HL-60/S4 treated with phorbol 12-myristate 13-acetate at 8.2 ng/mL for 4 days and 3 days (cell line): ENCODE measurements around the gene RNF157.

Experiments
- in situ Hi-C: fragments of 300-500 bp; cut with MboI; formaldehyde crosslinking; loops from 2 replicates; pipeline ENCODE4 v1.15.0; 2022; ENCODE audit warnings: low sequenced_read_pairs

Gene RNF157

DNA sequence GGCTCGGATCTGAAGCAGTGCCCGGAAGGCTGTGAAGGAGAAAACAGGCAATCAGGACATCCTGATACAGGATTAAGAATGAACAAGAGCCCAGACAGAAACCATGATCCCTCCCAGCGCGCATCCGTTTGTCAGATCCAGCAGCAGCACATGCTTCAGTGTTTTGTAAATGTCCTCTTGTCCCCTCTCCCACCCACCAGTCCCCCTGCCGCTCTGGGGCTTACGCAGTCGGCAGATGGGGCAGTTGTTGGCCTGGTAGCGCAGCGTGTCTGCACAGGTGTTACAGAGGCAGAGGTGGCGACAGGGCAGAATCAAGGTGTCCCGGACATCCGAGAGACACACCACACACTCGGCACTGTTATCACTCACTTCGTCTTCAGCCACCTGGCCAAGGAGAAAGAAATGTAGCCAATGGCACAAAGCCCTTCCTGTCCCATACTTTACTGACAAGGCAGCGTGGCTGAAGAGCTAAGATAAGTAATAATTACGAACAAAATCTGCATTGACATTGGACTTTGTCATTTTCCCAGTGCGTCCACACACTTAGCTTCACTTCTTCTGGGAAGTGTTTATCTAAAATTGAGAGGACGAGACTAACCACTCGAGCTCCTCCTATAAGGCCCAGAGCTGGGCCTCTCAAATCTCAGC lies 78.5 kb downstream of the RNF157 start:
- in situ Hi-C loops: no loop called here

DNA sequence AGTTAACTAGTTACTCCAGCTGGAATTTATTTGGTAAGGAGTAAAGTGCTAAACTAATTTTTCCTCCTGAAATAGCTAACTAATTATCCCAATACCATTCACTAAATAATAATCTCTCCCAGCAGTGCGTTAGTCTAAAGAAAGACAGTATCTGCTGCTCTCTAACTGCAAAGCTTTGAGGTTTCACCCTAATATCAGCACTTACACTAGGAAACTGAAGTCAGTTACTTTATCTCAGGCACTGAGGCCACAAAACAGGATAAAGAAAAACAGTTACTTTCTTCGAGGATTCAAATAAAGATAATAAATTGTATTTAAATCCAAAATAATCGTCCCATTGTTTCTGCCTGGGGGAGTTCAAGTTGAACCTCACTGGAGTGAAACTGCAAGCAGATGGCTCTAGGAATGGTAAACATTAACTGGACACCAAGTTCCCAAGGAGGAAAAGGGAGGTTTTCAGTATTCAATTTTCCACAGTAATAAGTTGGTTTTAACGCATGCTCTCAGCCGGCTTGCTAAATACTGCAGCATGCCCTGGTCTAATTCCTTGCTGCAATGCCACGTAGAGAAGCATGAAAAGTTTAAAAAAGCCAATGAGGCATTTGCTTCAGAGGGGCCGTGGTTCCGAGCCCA lies 79.3 kb downstream of the RNF157 start:
- in situ Hi-C loops: no loop called here

GRCh38 chr17:76159157-76159556 lies 81.1 kb downstream of the RNF157 start:
- in situ Hi-C loops: no loop called here

DNA sequence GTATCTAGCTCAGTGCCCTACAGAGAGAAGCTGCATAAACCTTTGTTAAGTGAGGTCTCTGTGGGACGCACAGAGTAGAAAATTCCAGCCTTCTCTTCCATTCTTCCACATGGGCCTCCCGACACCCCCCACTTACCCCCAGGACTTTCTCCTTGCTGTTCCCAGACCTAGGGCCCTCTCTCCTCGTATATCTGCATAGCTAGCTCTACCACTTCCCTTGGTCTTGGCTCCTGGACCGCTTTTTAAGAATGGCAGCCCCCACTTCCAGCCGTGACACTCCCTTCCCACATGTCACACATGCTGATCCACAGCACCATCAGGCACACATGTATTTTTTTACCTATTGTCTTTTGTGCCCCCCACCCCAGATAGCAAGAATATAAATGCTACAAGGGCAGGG lies 82.5 kb downstream of the RNF157 start:
- in situ Hi-C loops: no loop called here

- in situ Hi-C loops: no loop called here
These were observed 83.7 kb downstream of the RNF157 start for GRCh38 chr17:76156662-76156991.

GRCh38 chr17:76155988-76156661 lies 84.2 kb downstream of the RNF157 start:
- in situ Hi-C loops: no loop called here

GRCh38 chr17:76154936-76155845 lies 85.1 kb downstream of the RNF157 start:
- in situ Hi-C loops: no loop called here

- in situ Hi-C loops: no loop called here
These were observed 86.0 kb downstream of the RNF157 start for GRCh38 chr17:76154292-76154691.

DNA sequence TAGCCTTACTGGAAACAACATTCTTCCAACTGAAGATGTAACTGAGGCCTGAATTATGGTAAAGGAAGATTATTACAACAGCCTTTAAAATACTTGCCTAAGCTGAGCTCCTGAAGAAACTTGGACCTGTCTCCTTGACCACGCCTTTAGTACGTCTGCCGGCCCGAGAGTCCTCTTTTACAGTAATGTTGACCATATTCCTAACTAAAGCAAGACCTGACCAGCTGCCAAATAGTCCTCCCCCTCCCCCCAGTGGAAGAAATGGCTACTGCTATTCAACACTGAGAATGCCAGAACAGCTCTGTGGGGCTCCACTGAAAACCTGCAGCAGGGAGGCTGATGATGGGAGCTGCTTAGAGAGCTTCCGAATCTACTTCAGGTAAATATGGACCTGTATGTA lies 86.7 kb downstream of the RNF157 start:
- in situ Hi-C loops: no loop called here

DNA sequence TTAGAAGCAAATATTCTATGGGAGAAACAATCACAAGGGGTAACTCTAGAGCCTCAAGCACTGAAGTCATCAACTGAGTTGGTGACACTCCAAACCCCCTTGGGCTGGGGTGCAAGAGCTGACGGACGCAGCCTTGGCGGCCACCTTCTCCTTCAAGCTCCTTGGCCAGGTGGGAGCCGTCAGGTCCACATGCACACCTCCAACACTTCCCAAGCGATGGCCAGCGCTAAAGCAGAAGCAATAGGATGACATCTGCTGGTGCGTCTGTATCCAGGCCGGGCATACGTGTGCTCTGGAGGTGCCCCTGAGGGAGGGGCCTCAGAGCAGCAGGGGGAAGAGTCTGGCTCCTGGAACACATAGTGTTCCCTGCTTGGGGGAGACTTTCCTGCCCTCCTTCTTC lies 87.1 kb downstream of the RNF157 start:
- in situ Hi-C loops: no loop called here

DNA sequence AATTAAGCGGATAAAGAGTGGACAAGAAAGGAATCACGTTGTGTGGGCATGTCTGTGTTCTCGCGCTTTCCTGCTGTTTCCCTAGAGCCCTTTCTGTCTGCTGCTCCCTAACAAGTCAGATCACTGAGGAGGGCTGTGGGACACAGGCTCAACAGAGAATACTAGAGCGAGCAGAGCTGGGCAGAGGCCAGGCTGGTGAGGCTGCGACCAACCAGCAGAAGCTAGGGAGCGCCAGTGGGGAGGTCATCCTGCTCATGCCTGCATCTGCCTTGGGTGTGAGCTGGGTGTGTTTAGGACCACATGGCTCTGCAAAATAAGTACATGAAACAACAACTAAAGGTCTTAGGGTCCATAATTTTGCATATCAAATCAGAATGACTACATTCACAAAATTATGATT lies 87.7 kb downstream of the RNF157 start:
- in situ Hi-C loops: no loop called here

- in situ Hi-C loops: no loop called here
These were observed 88.3 kb downstream of the RNF157 start for GRCh38 chr17:76151896-76152454.

- in situ Hi-C loops: no loop called here
These were observed 89.3 kb downstream of the RNF157 start for GRCh38 chr17:76150712-76151622.

DNA sequence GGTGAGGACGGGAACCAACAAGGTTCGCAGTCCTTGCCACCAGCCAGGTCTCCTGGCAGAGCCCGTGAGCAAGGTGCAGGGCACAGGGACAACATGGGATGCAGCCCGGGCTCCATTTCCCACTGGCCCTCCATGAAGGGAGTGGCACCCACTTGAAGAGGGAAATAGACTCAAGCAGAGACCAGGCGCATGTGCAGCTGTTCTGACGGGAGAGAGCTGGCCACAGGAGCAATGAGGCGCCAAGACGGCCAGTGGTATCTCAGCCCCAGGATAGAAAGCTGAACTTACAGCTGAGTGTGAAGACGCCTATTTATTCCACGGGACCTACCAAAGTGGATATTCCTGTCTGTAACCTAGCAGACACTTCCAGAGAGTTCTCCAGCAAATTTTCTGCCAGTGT lies 91.1 kb downstream of the RNF157 start:
- in situ Hi-C loops: no loop called here

DNA sequence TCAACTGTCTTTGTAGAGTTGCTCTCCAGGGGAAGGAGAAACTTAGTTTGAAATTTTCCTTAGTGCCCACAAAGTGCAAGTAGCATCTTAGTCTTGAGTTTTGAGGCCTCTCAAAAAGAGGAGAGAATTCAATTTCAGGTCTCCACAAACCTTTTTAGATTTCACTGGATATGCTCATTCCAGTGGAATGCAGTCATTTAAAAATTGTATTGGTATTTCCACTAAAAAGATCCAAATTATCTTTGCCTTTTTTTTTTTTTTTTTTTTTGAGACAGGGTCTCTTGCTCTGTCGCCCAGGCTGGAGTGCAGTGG lies 92.3 kb downstream of the RNF157 start:
- in situ Hi-C loops: no loop called here

- in situ Hi-C loops: no loop called here
These were observed 92.9 kb downstream of the RNF157 start for GRCh38 chr17:76147211-76148014.

DNA sequence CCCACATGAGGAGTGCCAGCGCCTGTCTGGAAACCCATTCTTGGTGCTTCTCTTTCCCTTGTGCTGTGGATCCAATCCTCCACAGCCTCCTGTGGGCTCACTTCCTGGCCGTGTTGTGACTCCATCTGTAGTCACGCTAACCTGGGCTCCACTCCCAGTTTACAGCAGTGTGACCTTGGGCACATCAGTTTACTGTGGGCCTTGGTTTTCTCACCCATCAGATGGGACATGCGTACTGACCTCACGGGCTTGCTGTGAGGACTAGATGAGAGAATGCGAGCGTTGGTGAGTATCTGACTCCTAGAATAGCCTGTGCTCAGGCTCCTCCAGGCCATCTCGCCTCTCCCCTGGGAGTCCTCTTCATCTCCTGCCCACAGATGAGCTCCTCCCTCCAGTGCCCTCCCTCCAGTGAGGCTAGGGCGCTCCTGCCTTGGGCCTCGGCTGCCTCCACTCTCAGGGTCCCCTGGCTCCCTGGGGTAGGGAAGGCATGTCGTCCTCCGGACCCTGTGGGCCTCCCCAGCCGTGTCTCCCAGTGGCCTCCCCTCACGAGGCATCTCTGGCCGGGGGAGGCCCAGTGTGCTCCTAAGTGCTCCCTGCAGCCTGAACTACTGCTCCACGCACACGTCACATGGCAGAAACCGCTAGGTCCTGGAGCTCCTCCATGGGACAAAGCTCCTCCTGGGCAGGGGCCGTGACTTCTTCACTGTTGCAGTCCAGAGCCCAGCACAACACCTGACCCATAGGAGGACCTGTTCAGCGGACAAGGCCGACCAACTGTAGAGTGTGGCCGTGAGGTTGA lies 94.0 kb downstream of the RNF157 start:
- in situ Hi-C loops: no loop called here

DNA sequence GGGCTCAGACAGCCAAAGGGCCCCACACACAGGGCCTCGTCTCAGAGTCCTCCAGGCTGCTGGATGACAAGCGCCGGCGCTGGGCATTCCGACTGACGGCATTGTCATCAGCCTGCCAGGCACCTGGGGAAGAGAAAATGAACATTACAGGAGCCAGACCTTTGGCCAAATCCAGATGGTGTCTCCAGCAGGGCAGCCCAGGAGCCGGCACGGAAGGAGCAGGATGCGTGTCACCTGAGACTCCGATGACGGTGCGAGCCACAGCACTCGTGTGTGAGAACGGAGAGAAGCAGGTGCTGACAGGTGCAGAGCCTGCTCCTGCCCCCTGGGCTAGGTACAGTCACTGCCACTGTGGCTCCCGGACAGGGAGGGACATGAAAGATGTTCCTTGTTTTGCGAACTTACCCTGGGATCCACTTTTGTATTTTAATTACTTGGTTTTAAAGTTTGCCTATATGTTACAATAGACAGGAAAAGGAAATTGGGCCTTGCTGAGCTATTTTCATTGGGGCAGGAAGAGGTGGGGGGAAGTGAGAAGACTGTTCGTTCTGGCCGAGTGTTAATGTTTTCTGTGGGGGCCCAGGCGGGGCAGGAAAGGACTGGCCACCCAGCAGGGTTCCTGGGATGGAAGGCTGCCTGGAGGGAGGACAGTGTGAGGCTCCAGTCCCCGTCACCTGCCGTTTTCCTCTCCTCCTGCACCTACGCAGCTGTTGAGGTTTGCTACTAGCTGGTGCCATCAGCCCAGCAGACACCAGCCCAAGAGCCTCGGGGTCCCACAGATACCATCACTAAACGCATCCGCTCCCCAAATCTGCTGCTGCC lies 94.9 kb downstream of the RNF157 start:
- in situ Hi-C loops: no loop called here
